Spinal cord (tissue), 10 donors: ENCODE data around the gene BMP6. TPM values are rescaled to one million over a fixed set of nuclear protein-coding genes. Genes with fewer than 3 reads are reported as not detected.
A peak's percentile ranks its signal among the peaks of the same experiment; 100 is the strongest.

Source experiments
- DNase-seq, 6 donors: peaks; one replicate each; pipeline versions ENCODE4 v3.0.0 to v3.0.0-alpha.2; 2013 to 2015; ENCODE audit warnings: low spot score in 6 of 6, low read depth in 4 of 6
- H3K27ac ChIP-seq: one replicate; pipeline ENCODE4 v1.5.1; 2013; ENCODE audit warnings: low read depth, low read length, control low read depth
- H3K27me3 ChIP-seq: one replicate; pipeline ENCODE4 v1.6.1; 2013; ENCODE audit warnings: low read length; ENCODE audit not compliant: control insufficient read depth, insufficient read depth
- H3K36me3 ChIP-seq: one replicate; pipeline ENCODE4 v1.6.1; 2013; ENCODE audit warnings: low read length; ENCODE audit not compliant: control insufficient read depth, insufficient read depth
- H3K4me1 ChIP-seq: one replicate; pipeline ENCODE4 v1.6.1; 2013; ENCODE audit warnings: low read length; ENCODE audit not compliant: control insufficient read depth, insufficient read depth
- H3K4me3 ChIP-seq: one replicate; pipeline ENCODE4 v1.5.1; 2013; ENCODE audit warnings: low read depth, low read length, control low read depth
- H3K9me3 ChIP-seq: one replicate; pipeline ENCODE4 v1.6.1; 2013; ENCODE audit warnings: low read length; ENCODE audit not compliant: control insufficient read depth, insufficient read depth
- WGBS: methylation state at CpG from one replicate; pipeline ENCODE4 v1.1.5; 2013; ENCODE audit warnings: missing lambda C conversion rate; ENCODE audit not compliant: insufficient coverage; 5-methylcytosine and 5-hydroxymethylcytosine counted together
- polyA plus RNA-seq, 2 donors: library from polyadenylated mRNA; unstranded; fragments of 120-200 nt; gene quantifications; one replicate each; pipeline ENCODE4 v1.2.1, GENCODE V29; 2013; ENCODE audit not compliant: insufficient read length in 2 of 2
- total RNA-seq, 2 donors: library from RNA; depleted of rRNA in 1 of 2; stranded (reverse); fragments of 120-200 nt in 1 of 2; fragments of >200 nt in 1 of 2; gene quantifications; one replicate each; pipeline versions ENCODE4 v1.2.3 to v1.2.4, GENCODE V29; 2013 to 2014
- donor health status: healthy.

Gene BMP6
- total and polyA plus RNA-seq, 4 donors, result 13.6 to 93.3 (median 24.1) TPM

GRCh38 chr6:7737106-7737505 lies 11.2 kb downstream of the BMP6 start:
- H3K4me3 ChIP-seq, result no peak overlapping the region
- H3K27ac ChIP-seq, result no peak overlapping the region
- 100% methylated on average over 1 of the region's 3 CpGs for WGBS
- no peak for DNase-seq
- no peaks in the 10 kb centered on the region for H3K9me3 ChIP-seq
- no peaks in the 10 kb centered on the region for H3K27me3 ChIP-seq
- no peaks in the 10 kb centered on the region for H3K36me3 ChIP-seq
- no peaks in the 10 kb centered on the region for H3K4me1 ChIP-seq

- no peaks in the 10 kb centered on the region for H3K9me3 ChIP-seq
- WGBS, result 100% methylated on average over 1 of the region's 2 CpGs
- H3K4me1 ChIP-seq, result no peaks in the 10 kb centered on the region
- H3K27ac ChIP-seq, result no peak overlapping the region
- H3K36me3 ChIP-seq, result no peaks in the 10 kb centered on the region
- no peaks in the 10 kb centered on the region for H3K27me3 ChIP-seq
- H3K4me3 ChIP-seq, result no peak overlapping the region
- DNase-seq, result no peak
Measured at GRCh38 chr6:7737867-7738266, 12.0 kb downstream of the BMP6 start.

GRCh38 chr6:7742223-7742785 lies 16.4 kb downstream of the BMP6 start:
- peak in 1 of 6 donors; percentile 60 for DNase-seq
- no peaks in the 10 kb centered on the region for H3K4me1 ChIP-seq
- no peak overlapping the region for H3K27ac ChIP-seq
- WGBS, result 61% methylated on average over 8 of the region's 10 CpGs
- H3K27me3 ChIP-seq, result no peaks in the 10 kb centered on the region
- no peak overlapping the region for H3K4me3 ChIP-seq
- no peaks in the 10 kb centered on the region for H3K9me3 ChIP-seq
- no peaks in the 10 kb centered on the region for H3K36me3 ChIP-seq

GRCh38 chr6:7745942-7746341 lies 20.0 kb downstream of the BMP6 start:
- Histone ChIP-seq H3K27me3 (no peaks in the 10 kb centered on the region), H3K4me3 (no peak overlapping the region), H3K36me3 (no peaks in the 10 kb centered on the region), H3K4me1 (no peaks in the 10 kb centered on the region), H3K9me3 (no peaks in the 10 kb centered on the region), H3K27ac (no peak overlapping the region)
- no peak for DNase-seq
- WGBS, result 84% methylated on average over 10 of the region's 10 CpGs

- Histone ChIP-seq H3K27ac (no peak overlapping the region), H3K4me3 (no peak overlapping the region), H3K9me3 (no peaks in the 10 kb centered on the region), H3K4me1 (no peaks in the 10 kb centered on the region), H3K36me3 (no peaks in the 10 kb centered on the region), H3K27me3 (no peaks in the 10 kb centered on the region)
- no peak for DNase-seq
- 89% methylated on average over 6 of the region's 10 CpGs for WGBS
Measured at GRCh38 chr6:7747016-7747415, 21.1 kb downstream of the BMP6 start.

GRCh38 chr6:7747433-7747832 lies 21.5 kb downstream of the BMP6 start:
- Histone ChIP-seq H3K27ac (no peak overlapping the region), H3K27me3 (no peaks in the 10 kb centered on the region), H3K9me3 (no peaks in the 10 kb centered on the region), H3K36me3 (no peaks in the 10 kb centered on the region), H3K4me1 (no peaks in the 10 kb centered on the region), H3K4me3 (no peak overlapping the region)
- no peak for DNase-seq
- 94% methylated on average over 5 of the region's 5 CpGs for WGBS

- Histone ChIP-seq H3K27me3 (no peaks in the 10 kb centered on the region), H3K4me3 (no peak overlapping the region), H3K9me3 (no peaks in the 10 kb centered on the region), H3K27ac (no peak overlapping the region), H3K4me1 (no peaks in the 10 kb centered on the region), H3K36me3 (no peaks in the 10 kb centered on the region)
- DNase-seq, result no peak
- WGBS, result 86% methylated on average over 2 of the region's 2 CpGs
Measured at GRCh38 chr6:7747901-7748504, 22.1 kb downstream of the BMP6 start.

GRCh38 chr6:7749478-7749877 lies 23.6 kb downstream of the BMP6 start:
- H3K4me3 ChIP-seq, result no peak overlapping the region
- H3K9me3 ChIP-seq, result no peaks in the 10 kb centered on the region
- H3K27me3 ChIP-seq, result no peaks in the 10 kb centered on the region
- WGBS, result 100% methylated on average over 2 of the region's 4 CpGs
- no peak overlapping the region for H3K27ac ChIP-seq
- DNase-seq, result no peak
- H3K36me3 ChIP-seq, result no peaks in the 10 kb centered on the region
- no peaks in the 10 kb centered on the region for H3K4me1 ChIP-seq

- H3K4me1 ChIP-seq, result no peaks in the 10 kb centered on the region
- H3K36me3 ChIP-seq, result no peaks in the 10 kb centered on the region
- 83% methylated on average over 6 of the region's 7 CpGs for WGBS
- H3K27ac ChIP-seq, result no peak overlapping the region
- no peaks in the 10 kb centered on the region for H3K9me3 ChIP-seq
- H3K4me3 ChIP-seq, result no peak overlapping the region
- DNase-seq, result no peak
- no peaks in the 10 kb centered on the region for H3K27me3 ChIP-seq
Measured at GRCh38 chr6:7750197-7750596, 24.3 kb downstream of the BMP6 start.

GRCh38 chr6:7758456-7758855 lies 32.6 kb downstream of the BMP6 start:
- 50% methylated on average over 2 of the region's 7 CpGs for WGBS
- Histone ChIP-seq H3K27me3 (no peaks in the 10 kb centered on the region), H3K9me3 (no peaks in the 10 kb centered on the region), H3K36me3 (no peaks in the 10 kb centered on the region), H3K27ac (no peak overlapping the region), H3K4me3 (no peak overlapping the region), H3K4me1 (no peaks in the 10 kb centered on the region)
- DNase-seq, result peak in 1 of 6 donors; percentile 27
